B cell (primary cell): ENCODE measurements around the gene TBK1. TPM values are rescaled to one million over a fixed set of nuclear protein-coding genes. Genes with fewer than 3 reads are reported as not detected.

Experiments
- ATAC-seq: fragments of 200-7000 bp; cut with Tn5 transposase; one replicate; pipeline ENCODE4 v1.10.0; 2021; ENCODE audit warnings: low read depth, mild to moderate bottlenecking, moderate number of reproducible peaks, moderate library complexity
- CTCF ChIA-PET: fragments of 350-600 bp; sonication (Branson Sonifier 250); formaldehyde crosslinking; loops from one replicate; lab custom pipeline; 2021; ENCODE audit warnings: antibody characterized with exemption, inconsistent platforms; lab: Charles Lee
- POLR2A ChIA-PET: fragments of 350-600 bp; sonication (Branson Sonifier 250); formaldehyde crosslinking; loops from one replicate; lab custom pipeline; 2021; ENCODE audit warnings: antibody characterized with exemption; lab: Charles Lee
- DNase-seq: peaks from one replicate; pipeline ENCODE4 v3.0.0; 2013
- H2AFZ ChIP-seq: 2 replicates; pipeline ENCODE4 v1.6.1; 2012; ENCODE audit warnings: mild to moderate bottlenecking, low read depth, low read length; ENCODE audit not compliant: insufficient read depth, poor library complexity, severe bottlenecking
- H3K27ac ChIP-seq, 2 donors: 1 replicate in 1 of 2; 2 replicates in 1 of 2; pipeline ENCODE4 v1.5.1; 2012 to 2013; ENCODE audit warnings: low read length in 2 of 2, mild to moderate bottlenecking in 2 of 2, moderate library complexity in 1 of 2
- H3K27me3 ChIP-seq, 4 experiments: fragments of 200-600 bp in 1 of 4; sonication (generic) in 1 of 4; replicated peaks in 1 of 4; 1 replicate in 2 of 4; 2 replicates in 2 of 4; pipeline versions ENCODE4 v1.6.1 to v1.7.0; 2013 to 2016; ENCODE audit warnings: low read length in 3 of 4, mild to moderate bottlenecking in 2 of 4, mixed read lengths in 1 of 4, moderate library complexity in 1 of 4; ENCODE audit not compliant: insufficient read depth in 4 of 4, control insufficient read depth in 3 of 4; ENCODE audit errors: control extremely low read depth in 1 of 4
- H3K36me3 ChIP-seq, 2 experiments: replicated peaks in 1 of 2; 1 replicate in 1 of 2; 2 replicates in 1 of 2; pipeline versions ENCODE4 v1.6.1 to v1.7.1; 2013; ENCODE audit warnings: low read length in 1 of 2; ENCODE audit not compliant: insufficient read depth in 2 of 2, control insufficient read depth in 1 of 2; ENCODE audit errors: control extremely low read depth in 1 of 2, extremely low read depth in 1 of 2
- H3K4me1 ChIP-seq, 2 donors: fragments of 200-600 bp in 1 of 2; sonication (generic) in 1 of 2; 1 replicate in 1 of 2; 2 replicates in 1 of 2; pipeline versions ENCODE4 v1.5.1 to v1.6.1; 2013 to 2017; ENCODE audit warnings: low read length in 2 of 2; ENCODE audit not compliant: control insufficient read depth in 2 of 2, insufficient read depth in 2 of 2
- H3K4me2 ChIP-seq: replicated peaks from 2 replicates; pipeline ENCODE3; 2012; ENCODE audit warnings: mild to moderate bottlenecking, low read depth, low read length; ENCODE audit not compliant: poor library complexity, severe bottlenecking
- H3K4me3 ChIP-seq, 5 experiments: fragments of 200-600 bp in 1 of 5; sonication (generic) in 1 of 5; 1 replicate in 3 of 5; 2 replicates in 2 of 5; pipeline versions ENCODE4 v1.5.1 to v1.7.0; 2011 to 2016; ENCODE audit warnings: low read length in 4 of 5, mild to moderate bottlenecking in 4 of 5, low read depth in 2 of 5, control low read depth in 1 of 5, moderate library complexity in 1 of 5; ENCODE audit not compliant: insufficient read depth in 1 of 5; ENCODE audit errors: control extremely low read depth in 1 of 5, extremely low read depth in 1 of 5
- H3K79me2 ChIP-seq: fragments of 200-600 bp; sonication (generic); one replicate; pipeline ENCODE4 v1.6.0; 2016; ENCODE audit warnings: low read length; ENCODE audit not compliant: control insufficient read depth, insufficient read depth
- H3K9ac ChIP-seq: fragments of 200-600 bp; sonication (generic); 2 replicates; pipeline ENCODE4 v1.6.1; 2017; ENCODE audit warnings: mild to moderate bottlenecking, low read length, moderate library complexity
- H3K9me3 ChIP-seq, 3 donors: one replicate each; pipeline versions ENCODE4 v1.6.1 to v1.7.1; 2013; ENCODE audit warnings: low read length in 2 of 3; ENCODE audit not compliant: control insufficient read depth in 2 of 3, insufficient read depth in 1 of 3; ENCODE audit errors: control extremely low read depth in 1 of 3
- H4K20me1 ChIP-seq: 2 replicates; pipeline ENCODE4 v1.6.0; 2012; ENCODE audit warnings: mild to moderate bottlenecking, low read length; ENCODE audit not compliant: insufficient read depth, control insufficient read depth, poor library complexity, severe bottlenecking
- H3K27ac Mint-ChIP-seq: one replicate; pipeline ENCODE4 v1.8.0; 2021; ENCODE audit warnings: mixed read lengths
- H3K27me3 Mint-ChIP-seq: one replicate; pipeline ENCODE4 v1.8.0; 2021; ENCODE audit warnings: mixed read lengths
- H3K4me1 Mint-ChIP-seq: one replicate; pipeline ENCODE4 v1.8.0; 2021; ENCODE audit warnings: mixed read lengths
- H3K4me3 Mint-ChIP-seq: one replicate; pipeline ENCODE4 v1.8.0; 2021; ENCODE audit warnings: mixed read lengths
- H3K9me3 Mint-ChIP-seq: one replicate; pipeline ENCODE4 v1.8.0; 2022; ENCODE audit warnings: mixed read lengths; ENCODE audit not compliant: insufficient read depth
- EZH2 ChIP-seq: IDR thresholded peaks from 2 replicates; pipeline ENCODE4 v1.6.1; 2012; ENCODE audit warnings: borderline replicate concordance, low read depth, mild to moderate bottlenecking, moderate library complexity, low read length; ENCODE audit not compliant: insufficient read depth, poor library complexity, severe bottlenecking
- WGBS: methylation state at CpG from one replicate; pipeline ENCODE4 v1.1.5; 2013; ENCODE audit warnings: missing lambda C conversion rate; ENCODE audit not compliant: insufficient coverage; 5-methylcytosine and 5-hydroxymethylcytosine counted together
- intact Hi-C: fragments of 100-400 bp; cut with micrococcal nuclease; formaldehyde crosslinking; loops from one replicate; pipeline ENCODE4 v1.10.0; 2022
- polyA plus RNA-seq: library from polyadenylated mRNA; depleted of rRNA; stranded (reverse); fragments of >200 nt; gene quantifications from 2 replicates; pipeline ENCODE4 v1.2.3, GENCODE V29; 2012
- total RNA-seq, 2 donors: library from RNA; stranded (reverse); fragments of 120-200 nt in 1 of 2; gene quantifications; 1 replicate in 1 of 2; 2 replicates in 1 of 2; pipeline versions ENCODE4 v1.2.3 to v1.2.4, GENCODE V29; 2013 to 2022
- TF ChIP-seq, protein P1 (sequence below): fragments of 200-600 bp; IDR thresholded peaks from one replicate; pipeline ENCODE4 v1.8.0; 2022; ENCODE audit warnings: antibody characterized with exemption, mild to moderate bottlenecking

Gene TBK1
- total and polyA plus RNA-seq, 2 donors (not counting 1 experiment from before 2014, with no cell fraction given): 10.4 to 46.9 TPM

DNA sequence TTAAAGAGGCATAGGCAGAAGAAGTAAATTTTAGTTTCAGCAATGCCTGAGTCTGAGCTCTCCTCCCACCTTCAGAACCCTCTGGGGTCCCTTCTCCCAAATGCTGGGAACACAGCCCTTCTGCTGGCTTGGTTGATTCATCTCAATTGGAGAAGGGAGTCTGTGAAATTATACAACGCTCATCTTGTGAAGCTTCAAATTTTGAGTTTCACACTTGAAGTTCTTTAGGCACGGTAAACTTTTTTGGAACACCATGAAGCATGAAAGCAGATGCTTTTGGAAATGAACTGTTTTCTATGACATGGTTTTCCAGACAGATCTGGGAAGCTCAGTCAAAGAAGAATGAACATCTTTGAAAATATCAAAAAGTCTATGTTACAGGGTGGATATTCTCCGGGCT, 69.9 kb downstream of the TBK1 start:
- CTCF ChIA-PET: no interaction called here
- no peak overlapping the region for H3K4me3 ChIP-seq

DNA sequence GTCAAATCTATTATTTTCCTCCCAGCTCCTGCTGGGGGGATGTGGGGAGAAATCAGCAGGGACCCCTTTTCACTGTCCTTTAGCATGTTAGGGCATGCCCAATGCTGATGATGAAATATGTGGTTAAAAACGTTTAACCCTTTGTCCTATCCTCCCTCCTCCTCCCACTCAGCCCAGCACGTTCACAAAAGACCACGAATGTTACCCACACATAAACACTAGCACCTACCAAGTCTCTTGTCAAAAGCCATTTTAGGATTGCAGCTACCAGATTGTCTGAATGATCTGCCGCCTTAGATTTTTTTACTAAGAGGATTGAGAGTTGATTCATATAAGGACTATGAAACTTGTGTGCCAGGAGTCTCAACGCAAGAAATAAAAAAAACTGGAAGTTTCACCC, 70.4 kb downstream of the TBK1 start:
- H3K9me3 ChIP-seq: no peaks in the 10 kb centered on the region
- H3K4me1 Mint-ChIP-seq: no peaks in the 10 kb centered on the region
- H3K79me2 ChIP-seq: no peaks in the 10 kb centered on the region
- H3K9ac ChIP-seq: no peak overlapping the region
- no peak overlapping the region for H2AFZ ChIP-seq
- no peaks in the 10 kb centered on the region for H3K4me1 ChIP-seq
- no CpG with 5 or more reads among the region's 5 CpGs for WGBS
- TF ChIP-seq, protein P1, sequence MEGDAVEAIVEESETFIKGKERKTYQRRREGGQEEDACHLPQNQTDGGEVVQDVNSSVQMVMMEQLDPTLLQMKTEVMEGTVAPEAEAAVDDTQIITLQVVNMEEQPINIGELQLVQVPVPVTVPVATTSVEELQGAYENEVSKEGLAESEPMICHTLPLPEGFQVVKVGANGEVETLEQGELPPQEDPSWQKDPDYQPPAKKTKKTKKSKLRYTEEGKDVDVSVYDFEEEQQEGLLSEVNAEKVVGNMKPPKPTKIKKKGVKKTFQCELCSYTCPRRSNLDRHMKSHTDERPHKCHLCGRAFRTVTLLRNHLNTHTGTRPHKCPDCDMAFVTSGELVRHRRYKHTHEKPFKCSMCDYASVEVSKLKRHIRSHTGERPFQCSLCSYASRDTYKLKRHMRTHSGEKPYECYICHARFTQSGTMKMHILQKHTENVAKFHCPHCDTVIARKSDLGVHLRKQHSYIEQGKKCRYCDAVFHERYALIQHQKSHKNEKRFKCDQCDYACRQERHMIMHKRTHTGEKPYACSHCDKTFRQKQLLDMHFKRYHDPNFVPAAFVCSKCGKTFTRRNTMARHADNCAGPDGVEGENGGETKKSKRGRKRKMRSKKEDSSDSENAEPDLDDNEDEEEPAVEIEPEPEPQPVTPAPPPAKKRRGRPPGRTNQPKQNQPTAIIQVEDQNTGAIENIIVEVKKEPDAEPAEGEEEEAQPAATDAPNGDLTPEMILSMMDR: no peak
- no peak for TF ChIP-seq EZH2
- H3K27ac ChIP-seq: no peak overlapping the region
- no peaks in the 10 kb centered on the region for H3K36me3 ChIP-seq
- DNase-seq (no peak), ATAC-seq (no peak)
- CTCF ChIA-PET: interaction anchor here (1.8 kb wide), 1 partner anchor 27 kb away, joined by 6 read pairs; no protein-coding TSS in a partner anchor
- no peaks in the 10 kb centered on the region for H3K9me3 Mint-ChIP-seq
- peaks cover 5% of the 10 kb centered on the region for H3K27me3 Mint-ChIP-seq
- intact Hi-C loops: no loop called here
- H3K4me3 ChIP-seq: no peak overlapping the region
- H3K27ac Mint-ChIP-seq: no peak overlapping the region
- H4K20me1 ChIP-seq: no peaks in the 10 kb centered on the region
- H3K4me2 ChIP-seq: no peak overlapping the region
- no peaks in the 10 kb centered on the region for H3K27me3 ChIP-seq
- POLR2A ChIA-PET: no interaction called here
- no peak overlapping the region for H3K4me3 Mint-ChIP-seq

More for the DNA sequence above, 69.9 kb downstream of the TBK1 start:
- Mint-ChIP-seq H3K4me3 (no peak overlapping the region), H3K4me1 (no peaks in the 10 kb centered on the region), H3K27ac (no peak overlapping the region), H3K27me3 (peaks cover 5% of the 10 kb centered on the region), H3K9me3 (no peaks in the 10 kb centered on the region)
- intact Hi-C loops: no loop called here
- WGBS: 100% methylated on average over 1 of the region's 3 CpGs
- H3K27ac ChIP-seq: no peak overlapping the region
- TF ChIP-seq, protein P1: no peak
- no peak for TF ChIP-seq EZH2
- H3K79me2 ChIP-seq: no peaks in the 10 kb centered on the region
- no peak for DNase-seq
- H4K20me1 ChIP-seq: no peaks in the 10 kb centered on the region
- H3K27me3 ChIP-seq: no peaks in the 10 kb centered on the region
- no peaks in the 10 kb centered on the region for H3K4me1 ChIP-seq
- no peak overlapping the region for H3K4me2 ChIP-seq
- POLR2A ChIA-PET: no interaction called here
- H2AFZ ChIP-seq: no peak overlapping the region
- no peak for ATAC-seq
- H3K36me3 ChIP-seq: no peaks in the 10 kb centered on the region
- H3K9ac ChIP-seq: no peak overlapping the region
- no peaks in the 10 kb centered on the region for H3K9me3 ChIP-seq
